CD14-positive monocyte (primary cell): Measurements from ENCODE around the gene PRTFDC1. TPM values are rescaled to one million over a fixed set of nuclear protein-coding genes. Genes with fewer than 3 reads are reported as not detected.
A peak's percentile ranks its signal among the peaks of the same experiment; 100 is the strongest.

Source experiments
- DNase-seq, 3 donors: peaks; one replicate each; pipeline ENCODE4 v3.0.0-alpha.2; 2011 to 2022
- H2AFZ ChIP-seq: 2 replicates; pipeline ENCODE4 v1.6.0; 2012; ENCODE audit warnings: mild to moderate bottlenecking, low read depth, low read length, inconsistent platforms; ENCODE audit not compliant: insufficient read depth, poor library complexity, severe bottlenecking
- H3K27ac ChIP-seq, 2 donors: 1 replicate in 1 of 2; 2 replicates in 1 of 2; pipeline ENCODE4 v1.5.1; 2012 to 2013; ENCODE audit warnings: low read length in 2 of 2, control low read depth in 1 of 2, inconsistent platforms in 1 of 2, low read depth in 1 of 2, mild to moderate bottlenecking in 1 of 2
- H3K27me3 ChIP-seq, 2 donors: one replicate each; pipeline versions ENCODE4 v1.6.0 to v1.6.1; 2011 to 2013; ENCODE audit warnings: low read length in 2 of 2; ENCODE audit not compliant: control insufficient read depth in 2 of 2, insufficient read depth in 2 of 2
- H3K36me3 ChIP-seq, 2 donors: replicated peaks in 1 of 2; 1 replicate in 1 of 2; 2 replicates in 1 of 2; pipeline versions ENCODE4 v1.5.1 to v1.6.1; 2012 to 2013; ENCODE audit warnings: low read length in 2 of 2, control low read depth in 1 of 2, inconsistent platforms in 1 of 2, mild to moderate bottlenecking in 1 of 2; ENCODE audit not compliant: insufficient read depth in 2 of 2, control insufficient read depth in 1 of 2
- H3K4me1 ChIP-seq, 2 donors: 1 replicate in 1 of 2; 2 replicates in 1 of 2; pipeline versions ENCODE4 v1.5.1 to v1.6.1; 2012 to 2013; ENCODE audit warnings: low read length in 2 of 2, control low read depth in 1 of 2, inconsistent platforms in 1 of 2, mild to moderate bottlenecking in 1 of 2, moderate library complexity in 1 of 2; ENCODE audit not compliant: insufficient read depth in 2 of 2, control insufficient read depth in 1 of 2
- H3K4me2 ChIP-seq: replicated peaks from 2 replicates; pipeline ENCODE3; 2012; ENCODE audit warnings: low read length, moderate library complexity, mild to moderate bottlenecking; ENCODE audit not compliant: poor library complexity, severe bottlenecking; ENCODE audit errors: extremely low read depth
- H3K4me3 ChIP-seq, 3 experiments: fragments of 200-600 bp in 1 of 3; sonication (generic) in 1 of 3; replicated peaks in 1 of 3; 1 replicate in 2 of 3; 2 replicates in 1 of 3; pipeline ENCODE4 v1.5.1; 2011 to 2013; ENCODE audit warnings: low read length in 3 of 3, mild to moderate bottlenecking in 3 of 3, control low read depth in 2 of 3, low read depth in 2 of 3, inconsistent platforms in 1 of 3, moderate library complexity in 1 of 3
- H3K79me2 ChIP-seq: 2 replicates; pipeline ENCODE4 v1.6.0; 2012; ENCODE audit warnings: mild to moderate bottlenecking, control low read depth, inconsistent platforms, low read length, moderate library complexity; ENCODE audit not compliant: insufficient read depth
- H3K9ac ChIP-seq: 2 replicates; pipeline ENCODE4 v1.6.0; 2017; ENCODE audit warnings: low read length, mild to moderate bottlenecking; ENCODE audit not compliant: insufficient read depth, poor library complexity, severe bottlenecking
- H3K9me3 ChIP-seq, 2 donors: replicated peaks in 1 of 2; 1 replicate in 1 of 2; 2 replicates in 1 of 2; pipeline versions ENCODE4 v1.5.1 to v1.6.1; 2012 to 2013; ENCODE audit warnings: low read length in 2 of 2, control low read depth in 1 of 2; ENCODE audit not compliant: control insufficient read depth in 1 of 2, insufficient read depth in 1 of 2
- H4K20me1 ChIP-seq: 2 replicates; pipeline ENCODE4 v1.6.0; 2012; ENCODE audit warnings: mild to moderate bottlenecking, low read length, control low read depth, moderate library complexity; ENCODE audit not compliant: insufficient read depth
- H3K27ac Mint-ChIP-seq, 7 donors: one replicate each; pipeline ENCODE4 v1.8.0; 2020; ENCODE audit warnings: mild to moderate bottlenecking in 7 of 7, mixed read lengths in 7 of 7, moderate library complexity in 6 of 7, inconsistent platforms in 2 of 7
- H3K27me3 Mint-ChIP-seq, 3 donors: one replicate each; pipeline ENCODE4 v1.8.0; 2021 to 2022; ENCODE audit warnings: low read depth in 3 of 3, mild to moderate bottlenecking in 3 of 3, mixed read lengths in 3 of 3, moderate library complexity in 3 of 3, inconsistent platforms in 1 of 3
- H3K36me3 Mint-ChIP-seq, 2 donors: one replicate each; pipeline ENCODE4 v1.8.0; 2020; ENCODE audit warnings: mixed read lengths in 2 of 2, inconsistent platforms in 1 of 2, mild to moderate bottlenecking in 1 of 2
- H3K4me1 Mint-ChIP-seq: one replicate; pipeline ENCODE4 v1.8.0; 2020; ENCODE audit warnings: mild to moderate bottlenecking, mixed read lengths
- H3K4me3 Mint-ChIP-seq, 2 donors: one replicate each; pipeline ENCODE4 v1.8.0; 2020; ENCODE audit warnings: mild to moderate bottlenecking in 2 of 2, mixed read lengths in 2 of 2, moderate library complexity in 1 of 2
- H3K9me3 Mint-ChIP-seq, 7 donors: one replicate each; pipeline ENCODE4 v1.8.0; 2020 to 2022; ENCODE audit warnings: mixed read lengths in 7 of 7, mild to moderate bottlenecking in 6 of 7, moderate library complexity in 6 of 7, inconsistent platforms in 2 of 7
- WGBS: methylation state at CpG from one replicate; pipeline ENCODE4 v1.1.5; 2013; ENCODE audit warnings: missing lambda C conversion rate; ENCODE audit not compliant: insufficient coverage; 5-methylcytosine and 5-hydroxymethylcytosine counted together
- intact Hi-C, 2 donors: fragments of 100-400 bp; cut with micrococcal nuclease; formaldehyde crosslinking; loops; one replicate each; pipeline versions ENCODE4 v1.15.0 to v1.15.1; 2023
- polyA plus RNA-seq, 3 donors: library from polyadenylated mRNA; depleted of rRNA in 1 of 3; unstranded in 2 of 3; stranded (reverse) in 1 of 3; fragments of 300-500 nt in 2 of 3; fragments of >200 nt in 1 of 3; fragmentation: Illumina TruSeq in 2 of 3; gene quantifications; 1 replicate in 2 of 3; 2 replicates in 1 of 3; pipeline ENCODE4 v1.2.3, GENCODE V29; 2012 to 2021
- TF ChIP-seq, protein P1 (sequence below): fragments of 200-600 bp; IDR thresholded peaks from one replicate; pipeline ENCODE4 v1.8.0; 2022; ENCODE audit warnings: antibody characterized with exemption, mild to moderate bottlenecking

Gene PRTFDC1
- polyA plus RNA-seq, 3 donors = not detected

DNA sequence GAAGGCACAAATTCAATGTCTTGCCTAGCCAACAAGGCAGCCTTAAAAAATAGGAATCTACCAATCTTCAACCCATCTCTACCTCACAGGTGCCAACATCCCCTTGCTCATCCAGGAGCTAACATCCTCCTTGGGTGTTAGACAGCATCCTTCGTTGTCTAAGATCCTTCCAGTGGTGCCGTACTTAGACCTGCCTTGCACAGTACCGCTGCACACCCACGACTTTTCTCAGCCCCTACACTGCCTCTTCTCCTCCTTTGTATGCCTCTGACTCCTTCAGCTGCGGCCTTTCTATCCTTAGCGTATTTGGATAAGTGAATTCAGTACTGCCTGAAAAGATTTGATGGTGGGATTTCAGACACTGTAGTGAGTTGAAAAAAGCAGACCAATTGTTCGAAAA, 15.9 kb upstream of the PRTFDC1 start:
- H3K79me2 ChIP-seq = no peaks in the 10 kb centered on the region
- no peaks in the 10 kb centered on the region for H3K9me3 ChIP-seq
- no peaks in the 10 kb centered on the region for H3K27me3 ChIP-seq
- no peak overlapping the region for H2AFZ ChIP-seq
- H3K9ac ChIP-seq = no peak overlapping the region
- DNase-seq = no peak
- no peak overlapping the region for H3K27ac ChIP-seq
- H3K4me3 Mint-ChIP-seq = no peak overlapping the region
- intact Hi-C loops = no loop called here
- H3K36me3 Mint-ChIP-seq = no peaks in the 10 kb centered on the region
- TF ChIP-seq, protein P1, sequence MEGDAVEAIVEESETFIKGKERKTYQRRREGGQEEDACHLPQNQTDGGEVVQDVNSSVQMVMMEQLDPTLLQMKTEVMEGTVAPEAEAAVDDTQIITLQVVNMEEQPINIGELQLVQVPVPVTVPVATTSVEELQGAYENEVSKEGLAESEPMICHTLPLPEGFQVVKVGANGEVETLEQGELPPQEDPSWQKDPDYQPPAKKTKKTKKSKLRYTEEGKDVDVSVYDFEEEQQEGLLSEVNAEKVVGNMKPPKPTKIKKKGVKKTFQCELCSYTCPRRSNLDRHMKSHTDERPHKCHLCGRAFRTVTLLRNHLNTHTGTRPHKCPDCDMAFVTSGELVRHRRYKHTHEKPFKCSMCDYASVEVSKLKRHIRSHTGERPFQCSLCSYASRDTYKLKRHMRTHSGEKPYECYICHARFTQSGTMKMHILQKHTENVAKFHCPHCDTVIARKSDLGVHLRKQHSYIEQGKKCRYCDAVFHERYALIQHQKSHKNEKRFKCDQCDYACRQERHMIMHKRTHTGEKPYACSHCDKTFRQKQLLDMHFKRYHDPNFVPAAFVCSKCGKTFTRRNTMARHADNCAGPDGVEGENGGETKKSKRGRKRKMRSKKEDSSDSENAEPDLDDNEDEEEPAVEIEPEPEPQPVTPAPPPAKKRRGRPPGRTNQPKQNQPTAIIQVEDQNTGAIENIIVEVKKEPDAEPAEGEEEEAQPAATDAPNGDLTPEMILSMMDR = no peak
- H3K4me1 Mint-ChIP-seq = no peaks in the 10 kb centered on the region
- 80% methylated on average over 1 of the region's 7 CpGs for WGBS
- H3K4me2 ChIP-seq = no peak overlapping the region
- H3K27ac Mint-ChIP-seq = no peak overlapping the region
- no peaks in the 10 kb centered on the region for H3K36me3 ChIP-seq
- H3K4me3 ChIP-seq = no peak overlapping the region
- no peaks in the 10 kb centered on the region for H4K20me1 ChIP-seq
- no peaks in the 10 kb centered on the region for H3K4me1 ChIP-seq
- peaks cover 0 to 4% (median 3%) of the 10 kb centered on the region in 3 donors for H3K27me3 Mint-ChIP-seq
- H3K9me3 Mint-ChIP-seq = peaks cover 0 to 5% (median 0%) of the 10 kb centered on the region in 7 donors

DNA sequence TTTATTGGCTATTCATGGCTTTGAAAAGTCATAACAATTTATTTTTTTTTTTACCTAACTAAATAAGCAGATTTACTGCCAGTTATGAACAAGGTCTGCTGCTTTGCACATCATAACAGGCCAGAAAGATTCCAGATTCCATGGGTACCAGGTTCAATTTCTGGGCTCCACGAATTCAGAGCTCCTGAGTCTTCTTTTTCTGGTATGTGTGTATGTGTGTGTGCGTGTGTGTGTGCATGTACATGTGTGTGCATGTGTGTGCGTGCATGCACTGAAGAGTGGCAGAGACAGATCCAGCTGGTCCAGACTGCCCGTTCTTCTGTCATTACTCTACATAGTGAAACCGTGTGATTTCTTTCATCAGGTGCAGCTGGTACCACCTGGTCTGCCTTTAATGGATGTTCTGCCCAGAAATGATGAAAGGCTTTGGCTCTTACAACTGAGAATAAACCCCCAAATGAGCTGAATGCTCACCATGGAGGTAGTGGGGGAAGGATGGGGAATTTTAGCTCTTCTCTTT, 14.6 kb upstream of the PRTFDC1 start:
- Histone ChIP-seq H3K4me2 (no peak overlapping the region), H3K27me3 (no peaks in the 10 kb centered on the region), H2AFZ (no peak overlapping the region), H3K4me3 (no peak overlapping the region), H3K27ac (no peak overlapping the region), H3K9me3 (no peaks in the 10 kb centered on the region), H4K20me1 (no peaks in the 10 kb centered on the region), H3K79me2 (no peaks in the 10 kb centered on the region), H3K4me1 (no peaks in the 10 kb centered on the region), H3K9ac (no peak overlapping the region), H3K36me3 (no peaks in the 10 kb centered on the region)
- H3K36me3 Mint-ChIP-seq = no peaks in the 10 kb centered on the region
- intact Hi-C loops = no loop called here
- peaks cover 0 to 5% (median 0%) of the 10 kb centered on the region in 7 donors for H3K9me3 Mint-ChIP-seq
- H3K4me3 Mint-ChIP-seq = no peak overlapping the region
- no peak for DNase-seq
- no peaks in the 10 kb centered on the region for H3K4me1 Mint-ChIP-seq
- H3K27me3 Mint-ChIP-seq = peaks cover 0 to 3% (median 2%) of the 10 kb centered on the region in 3 donors
- H3K27ac Mint-ChIP-seq = peak overlapping the region in 1 of 7 donors; percentile 2
- WGBS = 93% methylated on average over 3 of the region's 5 CpGs
- TF ChIP-seq, protein P1 = no peak
